Smooth muscle cell (in vitro differentiated cells): ENCODE results near the gene IL1R1. TPM values are rescaled to one million over a fixed set of nuclear protein-coding genes. Genes with fewer than 3 reads are reported as not detected.
"Not testable (repeated sequence)": the region's sequence is repeated elsewhere in the genome, so short reads cannot be mapped to it uniquely, and the experiment has no call there.

Source experiments
- DNase-seq: peaks from one replicate; lab custom pipeline; 2025; ENCODE audit not compliant: unreplicated experiment; lab: John Stamatoyannopoulos, UW
- H2AFZ ChIP-seq: fragments of 200-600 bp; sonication (generic); 2 replicates; pipeline ENCODE4 v1.6.0; 2016; ENCODE audit warnings: antibody characterized with exemption, low read depth, mild to moderate bottlenecking
- H3F3A ChIP-seq: fragments of 200-600 bp; sonication (generic); 2 replicates; pipeline ENCODE4 v1.6.0; 2017; ENCODE audit warnings: antibody characterized with exemption, low read depth
- H3K27ac ChIP-seq: fragments of 200-600 bp; sonication (generic); 2 replicates; pipeline ENCODE4 v1.5.1; 2016; ENCODE audit warnings: low read depth, mild to moderate bottlenecking
- H3K27me3 ChIP-seq: fragments of 200-600 bp; sonication (generic); 2 replicates; pipeline ENCODE4 v1.6.1; 2016; ENCODE audit warnings: low read depth, mild to moderate bottlenecking
- H3K36me3 ChIP-seq: fragments of 200-600 bp; sonication (generic); 2 replicates; pipeline ENCODE4 v1.5.1; 2016; ENCODE audit warnings: low read depth
- H3K4me1 ChIP-seq: fragments of 200-600 bp; sonication (generic); 2 replicates; pipeline ENCODE4 v1.5.1; 2016; ENCODE audit warnings: low read depth
- H3K4me2 ChIP-seq: fragments of 200-600 bp; sonication (generic); 2 replicates; pipeline ENCODE4 v1.6.0; 2016; ENCODE audit warnings: mild to moderate bottlenecking
- H3K4me3 ChIP-seq: fragments of 200-600 bp; sonication (generic); 2 replicates; pipeline ENCODE4 v1.5.1; 2016; ENCODE audit warnings: mild to moderate bottlenecking
- H3K79me2 ChIP-seq: fragments of 200-600 bp; sonication (generic); 2 replicates; pipeline ENCODE4 v1.6.0; 2016; ENCODE audit warnings: low read depth, mild to moderate bottlenecking
- H3K9ac ChIP-seq: fragments of 200-600 bp; sonication (generic); 2 replicates; pipeline ENCODE4 v1.6.0; 2016; ENCODE audit warnings: low read depth
- H3K9me3 ChIP-seq: fragments of 200-600 bp; sonication (generic); replicated peaks from 2 replicates; pipeline ENCODE4 v1.5.1; 2016; ENCODE audit warnings: low read depth
- H4K20me1 ChIP-seq: fragments of 200-600 bp; sonication (generic); 2 replicates; pipeline ENCODE4 v1.6.0; 2016; ENCODE audit warnings: low read depth
- CTCF ChIP-seq: fragments of 200-600 bp; sonication (generic); IDR thresholded peaks from 2 replicates; pipeline ENCODE4 v1.5.1; 2017; ENCODE audit warnings: borderline replicate concordance, mild to moderate bottlenecking, antibody characterized with exemption; ENCODE audit not compliant: insufficient read depth, poor library complexity, severe bottlenecking
- WGBS: methylation state at CpG from one replicate; pipeline ENCODE4 v1.1.7; 2016; ENCODE audit warnings: low lambda C conversion rate; 5-methylcytosine and 5-hydroxymethylcytosine counted together
- polyA plus RNA-seq: library from polyadenylated mRNA; unstranded; fragments of >200 nt; fragmentation: Nextera tagmentation; extraction: Ambion mirVana; gene quantifications from 2 replicates; pipeline ENCODE4 v1.2.1, GENCODE V29; 2016
- total RNA-seq: library from RNA; depleted of rRNA; stranded (reverse); fragments of >200 nt; gene quantifications from 2 replicates; pipeline ENCODE4 v1.2.3, GENCODE V29; 2014

IL1R1 gene
- total and polyA plus RNA-seq, 2 experiments from 2014 or later: 26.8 to 32.4 TPM

- Histone ChIP-seq H3K4me2 (peak overlapping the region; percentile 18), H3K79me2 (peaks cover under 1% of the 10 kb centered on the region), H3K9me3 (no peaks in the 10 kb centered on the region), H3K27me3 (no peaks in the 10 kb centered on the region), H3K4me3 (no peak overlapping the region), H2AFZ (no peak overlapping the region), H3K4me1 (no peaks in the 10 kb centered on the region), H3F3A (peaks cover 17% of the 10 kb centered on the region), H3K9ac (no peak overlapping the region), H3K36me3 (no peaks in the 10 kb centered on the region), H4K20me1 (no peaks in the 10 kb centered on the region), H3K27ac (peak overlapping the region; percentile 82)
- TF ChIP-seq CTCF: no peak
- WGBS: 6% methylated on average over 5 of the region's 5 CpGs
- no peak for DNase-seq
Observed at GRCh38 chr2:102100371-102101096, 42.0 kb upstream of the IL1R1 start.

- no peak for TF ChIP-seq CTCF
- H3F3A ChIP-seq: peaks cover 17% of the 10 kb centered on the region
- H3K9ac ChIP-seq: no peak overlapping the region
- no peaks in the 10 kb centered on the region for H3K27me3 ChIP-seq
- peak overlapping the region; percentile 82 for H3K27ac ChIP-seq
- H2AFZ ChIP-seq: no peak overlapping the region
- H3K4me2 ChIP-seq: peak overlapping the region; percentile 18
- no peaks in the 10 kb centered on the region for H3K9me3 ChIP-seq
- H4K20me1 ChIP-seq: no peaks in the 10 kb centered on the region
- H3K4me3 ChIP-seq: no peak overlapping the region
- no peaks in the 10 kb centered on the region for H3K36me3 ChIP-seq
- H3K4me1 ChIP-seq: no peaks in the 10 kb centered on the region
- 55% methylated on average over 5 of the region's 5 CpGs for WGBS
- DNase-seq: no peak
- peaks cover 4% of the 10 kb centered on the region for H3K79me2 ChIP-seq
Observed at GRCh38 chr2:102101097-102101848, 41.3 kb upstream of the IL1R1 start.

GRCh38 chr2:102101849-102102635 lies 40.5 kb upstream of the IL1R1 start:
- Histone ChIP-seq H2AFZ (no peak overlapping the region), H3K27ac (peak overlapping the region; percentile 82), H3K79me2 (peaks cover 4% of the 10 kb centered on the region), H3K9me3 (no peaks in the 10 kb centered on the region), H3K27me3 (no peaks in the 10 kb centered on the region), H3K4me3 (no peak overlapping the region), H3F3A (peaks cover 17% of the 10 kb centered on the region), H3K4me2 (no peak overlapping the region), H3K36me3 (no peaks in the 10 kb centered on the region), H4K20me1 (no peaks in the 10 kb centered on the region), H3K9ac (no peak overlapping the region), H3K4me1 (no peaks in the 10 kb centered on the region)
- WGBS: 82% methylated on average over 4 of the region's 4 CpGs
- no peak for DNase-seq
- TF ChIP-seq CTCF: no peak

GRCh38 chr2:102102636-102102948 lies 40.0 kb upstream of the IL1R1 start:
- not testable (repeated sequence) for H3K4me1 ChIP-seq, H3K27ac ChIP-seq, H3K9ac ChIP-seq, DNase-seq, H3K4me3 ChIP-seq, H3K36me3 ChIP-seq, H4K20me1 ChIP-seq, H3K4me2 ChIP-seq, H2AFZ ChIP-seq, H3K79me2 ChIP-seq, H3K9me3 ChIP-seq, H3K27me3 ChIP-seq
- WGBS: 67% methylated on average over 3 of the region's 3 CpGs
- H3F3A ChIP-seq: peaks cover 17% of the 10 kb centered on the region
